Ecto neural progenitor cell (in vitro differentiated cells): ENCODE measurements around the gene MAPK1.
"Not testable (repeated sequence)": the region's sequence is repeated elsewhere in the genome, so short reads cannot be mapped to it uniquely, and the experiment has no call there.

Source experiments
- DNase-seq: peaks from one replicate; pipeline ENCODE4 v3.0.0-alpha.2; 2018; ENCODE audit warnings: low spot score

MAPK1 gene

DNA sequence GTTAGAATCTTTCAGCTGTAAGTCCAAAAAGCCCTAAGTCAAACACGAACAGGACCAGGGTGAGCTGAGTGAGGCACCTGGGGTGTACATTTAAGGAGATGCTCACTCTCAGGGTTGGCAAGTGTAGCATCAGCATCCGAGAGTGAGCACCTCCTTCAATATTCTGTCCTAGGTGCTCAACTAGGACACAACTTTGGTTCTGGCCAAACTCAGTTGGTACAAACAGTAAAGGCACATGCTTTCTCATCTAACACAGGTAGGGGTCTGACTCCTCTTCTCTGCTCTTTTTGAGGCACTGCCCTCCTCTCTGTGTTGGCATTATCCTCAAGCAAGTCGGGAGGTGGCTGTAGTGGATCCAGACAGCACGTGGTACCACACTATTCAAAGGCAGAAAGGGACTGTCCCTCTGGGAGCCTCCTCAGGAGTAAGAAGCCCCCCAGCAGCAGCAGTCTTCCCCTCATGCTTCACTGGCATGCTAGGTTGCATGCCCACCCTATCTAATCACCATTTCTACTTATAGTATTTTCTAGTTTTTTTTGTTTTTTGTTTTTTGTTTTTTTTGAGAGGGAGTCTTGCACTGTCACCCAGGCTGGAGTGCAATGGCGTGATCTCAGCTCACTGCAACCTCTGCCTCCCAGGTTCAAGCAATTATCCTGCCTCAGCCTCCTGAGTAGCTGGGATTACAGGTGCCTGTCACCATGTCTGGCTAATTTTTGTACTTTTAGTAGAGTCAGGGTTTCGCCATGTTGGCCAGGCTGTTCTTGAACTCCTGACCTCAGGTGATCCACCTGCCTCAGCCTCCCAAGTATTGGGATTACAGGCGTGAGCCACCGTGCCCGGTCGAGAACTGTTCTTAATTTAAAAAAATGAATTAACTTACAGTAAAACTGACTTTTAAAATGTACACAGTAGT is 14.7 kb upstream of the MAPK1 start:
- DNase-seq = no peak

DNA sequence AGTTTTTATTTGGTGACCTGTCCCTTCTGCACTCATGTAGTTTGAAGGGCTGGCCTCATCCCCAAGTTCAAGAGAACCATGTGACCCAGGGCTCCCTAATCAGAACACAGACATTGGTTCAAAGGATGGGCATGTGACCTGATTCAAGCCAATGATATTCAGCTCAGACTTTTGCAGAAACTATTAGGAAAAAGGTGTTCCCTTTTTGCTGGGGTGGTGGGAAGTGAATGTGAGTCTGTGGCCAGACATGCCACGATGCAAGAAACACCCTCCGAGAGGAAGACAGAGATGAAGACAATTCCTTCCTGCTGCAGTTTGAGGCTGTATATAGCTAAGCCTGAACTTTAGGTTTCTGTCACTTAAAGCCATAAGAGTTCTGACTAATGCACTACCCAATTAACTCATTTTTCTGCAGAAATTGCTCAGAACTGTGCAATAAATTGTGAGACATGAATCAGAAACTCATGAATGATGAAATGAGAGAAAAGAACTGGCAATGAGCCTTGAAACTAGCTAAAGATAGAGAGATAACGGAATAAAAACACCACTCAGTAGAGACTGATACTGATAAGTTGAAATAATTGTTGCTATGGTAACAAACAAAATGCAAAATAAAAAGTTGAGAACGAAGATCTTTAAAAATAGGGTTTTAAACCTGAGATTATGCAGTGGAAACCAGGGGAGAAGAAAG is 9.2 kb upstream of the MAPK1 start:
- DNase-seq = no peak

DNA sequence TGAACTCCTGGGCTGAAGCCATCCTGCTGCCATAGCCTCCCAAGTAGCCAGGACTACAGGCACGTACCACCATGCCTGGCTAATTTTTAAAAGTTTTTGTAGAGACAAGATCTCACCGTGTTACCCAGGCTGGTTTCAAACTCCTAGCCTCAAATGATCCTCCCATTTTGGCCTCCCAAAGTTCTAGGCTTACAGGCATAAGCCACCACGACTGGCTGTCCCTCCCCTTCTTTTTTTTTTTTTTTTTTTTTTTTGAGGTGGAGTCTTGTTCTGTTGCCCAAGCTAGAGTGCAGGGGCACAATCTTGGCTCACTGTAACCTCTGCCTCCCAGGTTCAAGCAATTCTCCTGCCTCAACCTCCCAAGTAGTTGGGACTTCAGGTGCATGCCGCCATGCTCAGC is 7.5 kb upstream of the MAPK1 start:
- not testable (repeated sequence) for DNase-seq

DNA sequence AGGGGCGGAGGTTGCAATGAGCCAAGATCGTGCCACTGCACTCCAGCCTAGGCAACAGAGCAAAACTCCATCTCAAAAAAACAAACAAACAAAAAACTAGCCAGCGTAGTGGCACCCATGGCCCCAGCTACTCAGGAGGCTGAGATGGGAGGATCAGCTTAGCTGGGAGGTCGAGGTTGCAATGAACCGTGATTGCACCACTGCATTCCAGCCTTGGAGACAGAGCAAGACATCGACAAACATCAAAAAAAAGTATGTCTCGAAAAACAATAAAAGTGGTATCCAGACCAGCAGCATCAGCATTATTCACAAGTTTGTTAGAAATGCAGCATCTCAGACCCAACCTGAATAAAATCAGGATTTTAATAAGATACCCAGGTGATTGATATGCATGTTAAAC is 6.2 kb upstream of the MAPK1 start:
- DNase-seq = no peak

DNA sequence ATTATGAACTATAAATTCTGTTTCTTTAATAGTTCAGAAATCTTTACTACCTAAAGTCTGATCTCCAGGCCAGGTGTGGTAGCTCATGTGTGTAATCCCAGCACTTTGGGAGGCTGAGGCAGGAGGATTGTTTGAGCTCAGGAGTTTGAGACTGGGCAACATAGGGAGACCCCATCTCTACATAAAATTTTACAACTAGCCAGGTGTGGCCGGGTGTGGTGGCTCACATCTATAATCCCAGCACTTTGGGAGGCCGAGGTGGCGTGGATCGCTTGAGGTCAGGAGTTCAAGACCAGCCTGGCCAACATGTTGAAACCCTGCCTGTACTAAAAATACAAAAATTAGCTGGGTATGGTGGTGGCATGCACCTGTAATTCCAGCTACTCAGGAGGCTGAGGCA is 5.3 kb upstream of the MAPK1 start:
- DNase-seq = not testable (repeated sequence)

DNA sequence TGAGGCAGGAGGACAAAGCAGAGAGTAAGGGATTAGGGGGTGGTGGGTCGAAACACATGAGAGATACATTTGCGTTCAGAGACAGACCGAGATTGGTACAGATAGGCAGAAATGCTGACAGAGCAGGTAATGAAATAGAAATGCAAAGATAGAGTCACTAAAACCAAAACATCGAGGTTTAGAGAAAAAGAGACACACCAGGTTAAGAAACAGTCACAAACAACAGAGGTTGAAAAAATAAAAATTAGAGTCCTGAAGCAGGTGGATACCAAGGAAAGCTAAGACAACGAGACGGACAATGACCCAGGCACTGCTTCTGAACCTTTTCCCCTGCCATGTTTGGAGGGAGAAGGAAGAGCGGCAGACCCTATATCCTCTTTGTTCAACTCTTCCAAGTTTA is 1.2 kb upstream of the MAPK1 start:
- DNase-seq = no peak

DNA sequence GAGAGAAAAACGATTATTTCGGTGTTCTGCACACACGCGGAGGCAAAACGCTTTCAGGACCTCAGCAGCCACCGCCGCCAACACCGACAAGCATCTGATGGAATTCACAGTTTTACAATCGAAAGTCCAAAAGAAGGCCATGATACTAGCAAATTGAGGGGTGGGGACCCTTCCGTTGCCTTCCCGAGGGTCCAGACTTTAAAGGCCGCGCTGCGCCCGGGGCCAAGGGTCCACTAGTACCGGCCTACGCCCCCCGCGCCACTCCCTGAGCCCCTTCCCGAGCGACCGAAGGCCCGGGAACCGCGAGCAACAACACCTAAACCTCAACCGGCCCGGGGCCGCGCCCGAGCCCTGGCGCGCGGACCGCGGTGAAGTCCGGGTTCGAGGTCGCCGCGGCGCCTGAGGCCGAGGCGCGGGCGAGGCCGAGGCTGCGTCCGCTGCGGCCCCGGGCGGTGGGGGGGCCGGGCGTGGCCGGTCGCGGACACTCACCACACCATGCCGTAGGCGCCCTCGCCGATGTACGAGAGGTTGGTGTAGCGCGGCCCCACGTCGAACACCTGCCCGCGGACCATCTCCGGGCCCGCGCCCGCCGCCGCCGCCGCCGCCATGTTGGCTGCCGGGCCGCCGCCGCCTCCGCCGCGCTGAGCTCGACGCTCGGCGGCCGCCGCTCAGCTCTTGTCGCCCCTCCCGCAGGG is 465 bp downstream of the MAPK1 start:
- DNase-seq = no peak

DNA sequence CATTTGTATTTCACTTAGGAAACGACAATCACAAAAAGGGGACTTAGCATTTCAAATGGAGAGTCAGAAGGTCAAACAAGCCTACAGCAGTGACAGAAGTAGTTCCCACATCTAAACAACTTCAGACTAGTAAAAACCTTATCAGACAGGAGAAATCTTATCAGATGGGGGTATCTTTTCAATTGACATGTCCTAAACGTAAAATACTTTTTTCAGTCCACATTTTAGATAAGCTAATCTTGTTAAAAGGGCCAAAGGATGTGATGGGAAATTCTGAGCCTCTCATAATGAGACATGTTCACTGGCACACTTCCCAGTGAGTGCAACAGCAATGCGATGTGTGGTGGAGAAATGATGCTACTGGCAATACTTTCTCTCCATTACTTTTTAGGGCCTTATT is 2.4 kb downstream of the MAPK1 start:
- DNase-seq = no peak

DNA sequence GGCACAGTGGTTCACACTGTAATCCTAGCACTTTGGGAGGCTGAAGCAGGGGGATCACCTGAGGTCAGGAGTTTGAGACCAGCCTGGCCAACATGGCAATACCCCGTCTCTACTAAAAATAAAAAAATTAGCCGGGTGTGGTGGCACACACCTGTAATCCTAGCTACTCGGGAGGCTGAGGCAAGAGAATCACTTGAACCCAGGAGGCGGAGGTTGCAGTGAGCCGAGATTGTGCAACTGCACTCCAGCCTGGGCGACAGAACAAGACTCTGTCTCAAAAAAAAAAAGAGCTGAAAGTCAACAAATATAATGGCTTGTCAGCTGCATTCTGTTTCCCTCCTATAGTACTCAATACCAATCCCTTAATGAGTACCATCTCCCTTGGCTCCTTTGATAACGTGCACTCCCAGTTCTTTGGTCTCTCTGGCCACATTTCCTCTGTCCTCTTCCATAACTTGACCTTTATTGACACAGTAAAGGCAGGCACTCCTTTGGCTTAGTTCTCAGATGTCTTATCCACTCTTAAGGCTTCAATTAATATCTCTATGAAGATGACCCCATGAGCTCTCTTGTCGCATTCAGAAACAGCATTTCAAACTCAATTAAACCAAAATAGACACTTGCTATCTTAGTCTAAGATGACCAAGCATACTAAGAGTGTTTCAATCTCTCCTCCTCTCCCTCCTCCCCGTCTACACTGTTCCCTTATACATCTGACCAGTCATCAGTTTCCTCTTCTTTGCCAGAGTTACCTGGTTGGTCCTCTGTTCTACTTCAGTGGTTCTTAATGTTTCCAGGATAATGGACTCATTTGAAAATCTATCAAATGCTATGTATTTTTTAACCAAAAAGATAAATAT is 4.8 kb downstream of the MAPK1 start:
- DNase-seq = no peak

DNA sequence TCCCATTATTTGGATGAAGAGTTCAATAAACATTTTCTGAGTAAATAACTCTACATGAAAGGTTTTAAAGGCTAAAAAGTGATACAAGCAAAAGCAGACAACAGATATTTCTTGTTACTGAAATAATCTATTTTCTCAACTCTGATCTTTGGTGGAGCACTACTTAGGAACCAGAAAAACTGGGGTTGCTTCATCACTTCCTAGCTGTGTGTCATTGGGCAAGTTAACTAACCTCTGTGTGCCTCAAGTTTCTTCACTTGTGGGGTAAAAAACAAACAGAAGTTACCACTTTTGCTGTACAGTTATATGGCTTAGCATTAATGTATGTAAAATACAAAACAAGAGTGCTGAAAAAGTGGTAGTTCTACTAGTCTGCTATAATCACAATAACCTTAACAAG is 5.6 kb downstream of the MAPK1 start:
- DNase-seq = no peak

DNA sequence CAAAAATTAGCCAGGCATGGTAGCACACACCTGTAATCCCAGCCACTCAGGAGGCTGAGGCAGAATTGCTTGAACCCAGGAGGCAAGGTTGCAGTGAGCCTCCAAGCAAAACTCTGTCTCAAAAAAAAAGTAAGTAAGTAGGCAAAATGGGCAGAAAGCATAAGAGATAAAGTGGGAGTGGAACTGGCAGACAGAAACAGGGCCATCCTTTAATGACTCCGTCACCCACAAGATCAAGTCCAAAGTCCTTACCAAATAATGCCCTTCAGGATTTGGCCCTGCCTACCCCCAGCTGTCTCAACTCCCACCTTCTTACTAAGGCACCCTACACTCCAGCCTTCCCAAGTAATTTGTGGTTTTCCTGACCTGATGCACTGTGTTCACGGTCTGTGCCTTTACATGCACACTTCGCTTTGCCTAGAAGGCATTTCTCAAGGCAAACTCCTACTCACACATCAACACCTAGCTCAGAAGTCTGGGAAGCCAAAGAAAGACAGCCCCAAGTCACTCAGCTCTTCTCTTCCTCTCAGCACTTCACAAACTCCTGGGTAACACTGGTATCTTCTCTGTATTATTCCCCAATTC is 6.1 kb downstream of the MAPK1 start:
- DNase-seq = no peak

DNA sequence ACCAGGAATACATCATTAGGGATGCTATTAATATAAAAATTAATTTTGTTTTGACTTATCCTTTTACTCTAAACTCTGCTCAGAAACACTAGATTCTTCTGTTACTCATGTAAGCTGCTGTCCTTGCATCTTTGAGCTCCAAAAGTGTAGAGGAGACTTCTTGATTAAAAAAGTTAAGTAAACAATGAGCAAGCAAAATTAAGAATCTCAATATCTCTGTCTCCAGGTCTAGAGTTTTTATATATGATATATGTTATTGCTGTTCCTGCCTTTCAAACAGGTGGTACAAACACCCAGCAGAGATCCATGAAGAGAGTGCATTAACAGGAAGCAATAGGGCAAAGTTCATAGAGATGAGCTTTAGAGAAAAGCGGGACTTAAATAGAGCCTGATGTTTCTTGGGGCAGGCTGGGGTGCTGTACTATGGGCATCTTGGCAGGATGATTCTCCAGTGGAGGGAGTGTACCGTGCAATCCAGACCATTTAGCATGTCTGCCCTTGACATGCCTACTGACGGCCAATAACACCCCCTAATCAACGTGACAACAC is 6.9 kb downstream of the MAPK1 start:
- DNase-seq = no peak

DNA sequence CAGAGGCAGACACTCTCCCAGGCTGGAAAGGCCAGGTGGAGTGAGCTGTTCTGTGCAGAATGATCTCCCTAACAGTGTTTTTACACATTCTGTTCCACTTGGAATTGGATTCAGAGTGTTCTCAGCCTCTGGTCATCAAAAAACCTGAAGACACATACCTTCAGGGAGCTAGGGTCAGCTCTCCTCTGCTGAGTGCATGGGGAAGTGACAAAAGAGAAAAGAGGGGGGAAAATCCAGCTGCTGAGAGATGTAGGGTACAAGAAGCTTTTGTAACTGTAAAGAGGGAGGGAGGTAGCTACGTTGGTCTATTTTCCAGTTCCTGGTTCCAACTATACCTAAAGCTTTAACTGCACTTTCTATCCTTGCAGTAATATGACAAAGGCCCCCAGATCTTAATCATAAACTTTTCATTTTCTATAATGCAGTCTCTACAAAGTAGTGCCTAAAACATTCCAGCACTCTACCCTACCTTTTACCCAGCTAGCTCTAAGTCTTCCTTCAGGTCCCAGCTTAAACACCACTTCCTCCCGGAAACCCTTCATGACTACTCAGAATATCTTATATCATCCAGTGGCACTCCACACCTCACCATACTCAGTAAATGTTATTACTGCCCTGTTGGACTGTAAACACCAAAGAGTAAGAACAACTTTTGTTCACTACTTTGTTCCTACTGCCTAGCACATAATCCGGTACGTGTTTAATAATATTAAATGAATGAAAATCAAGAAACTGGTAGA is 9.2 kb downstream of the MAPK1 start:
- DNase-seq = no peak

DNA sequence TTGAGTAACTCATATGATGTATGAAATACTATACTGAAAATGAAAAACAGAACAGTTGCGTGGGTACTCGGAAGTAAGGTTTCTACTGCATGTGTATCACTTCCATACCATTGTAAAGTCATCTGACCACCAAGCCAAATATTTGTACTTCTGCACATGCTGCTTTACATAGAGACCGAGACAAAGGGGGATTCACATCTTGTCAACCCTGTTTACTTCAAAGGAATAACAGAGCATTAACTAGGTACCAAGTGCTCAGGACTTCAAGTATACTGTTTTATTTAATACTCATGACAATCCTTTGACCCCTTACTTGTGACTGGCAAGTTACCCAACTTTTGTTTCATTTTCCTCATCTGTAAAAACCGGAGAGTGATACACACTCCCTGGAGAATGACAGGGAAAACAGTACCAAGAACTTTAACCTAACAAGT is 9.9 kb downstream of the MAPK1 start:
- no peak for DNase-seq

DNA sequence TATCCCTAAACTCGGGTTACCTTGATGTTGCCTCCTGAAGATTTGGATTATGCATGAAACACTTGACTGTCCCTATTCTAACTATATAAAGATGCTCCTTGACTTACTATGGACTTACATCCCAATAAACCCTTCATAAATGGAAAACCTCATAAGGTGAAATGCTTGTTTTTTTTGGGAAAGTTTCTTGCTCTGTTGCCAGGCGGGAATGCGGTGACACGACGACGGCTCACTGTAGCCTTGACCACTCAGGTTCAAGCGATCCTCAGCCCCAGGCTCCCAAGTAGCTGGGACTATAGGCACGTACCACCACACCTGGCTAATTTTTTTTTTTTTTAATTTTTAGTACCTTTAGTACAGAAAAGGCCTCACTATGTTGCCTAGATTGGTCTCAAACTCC is 10.6 kb downstream of the MAPK1 start:
- DNase-seq = no peak

DNA sequence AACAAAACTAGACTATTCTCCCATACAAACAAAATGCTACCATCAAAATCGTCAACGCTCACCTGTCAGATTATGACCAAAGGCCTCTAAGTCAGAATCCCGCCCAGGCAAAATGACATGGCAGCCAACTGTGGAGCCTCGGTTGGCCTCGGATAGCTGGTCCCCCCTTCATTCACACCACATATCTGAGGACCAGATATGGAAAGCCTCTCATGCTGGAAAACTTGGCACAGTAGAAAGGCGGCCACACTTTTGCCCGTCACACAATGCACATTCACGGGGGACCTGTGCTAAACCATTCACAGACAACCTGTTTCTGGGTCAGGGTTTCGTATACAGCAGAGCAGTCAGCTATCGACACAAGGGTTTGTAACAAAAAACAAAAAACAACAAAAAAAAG is 11.2 kb downstream of the MAPK1 start:
- DNase-seq = no peak

DNA sequence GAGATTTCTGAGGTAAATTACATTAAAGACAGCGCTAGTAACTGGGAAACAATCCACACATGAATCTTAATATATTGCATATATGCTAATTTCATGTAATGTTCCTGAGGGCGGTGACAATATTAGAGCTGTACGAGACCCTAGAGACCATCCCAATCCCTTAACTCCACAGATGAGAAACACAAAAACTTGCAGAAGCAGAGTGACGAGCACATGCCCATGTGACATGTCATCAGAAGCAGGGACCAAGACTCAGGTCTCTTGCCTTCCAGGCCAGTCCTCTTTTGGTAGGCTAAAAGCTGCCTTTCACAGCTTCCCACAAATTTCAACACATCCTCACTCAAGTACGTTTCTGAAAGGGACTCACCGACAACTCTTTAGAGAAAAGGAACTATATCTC is 11.8 kb downstream of the MAPK1 start:
- no peak for DNase-seq

DNA sequence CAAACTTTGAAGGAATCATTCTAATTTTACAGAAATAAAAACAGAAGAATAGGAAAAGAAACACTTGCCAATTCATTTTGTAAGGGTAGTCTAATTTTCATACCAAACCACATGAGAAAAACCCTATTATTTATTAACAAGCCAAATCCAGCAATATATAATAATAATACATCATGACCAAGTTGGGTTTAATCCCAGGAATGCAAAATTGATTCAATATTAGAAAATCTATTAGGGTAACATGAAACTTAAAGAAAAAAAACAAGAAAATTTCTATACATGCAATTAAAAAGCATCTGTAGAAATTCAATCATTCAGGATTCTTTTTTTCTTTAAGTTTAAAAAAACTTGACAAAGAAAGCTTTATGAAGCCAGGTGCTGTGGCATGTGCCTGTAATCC is 16.8 kb downstream of the MAPK1 start:
- no peak for DNase-seq

DNA sequence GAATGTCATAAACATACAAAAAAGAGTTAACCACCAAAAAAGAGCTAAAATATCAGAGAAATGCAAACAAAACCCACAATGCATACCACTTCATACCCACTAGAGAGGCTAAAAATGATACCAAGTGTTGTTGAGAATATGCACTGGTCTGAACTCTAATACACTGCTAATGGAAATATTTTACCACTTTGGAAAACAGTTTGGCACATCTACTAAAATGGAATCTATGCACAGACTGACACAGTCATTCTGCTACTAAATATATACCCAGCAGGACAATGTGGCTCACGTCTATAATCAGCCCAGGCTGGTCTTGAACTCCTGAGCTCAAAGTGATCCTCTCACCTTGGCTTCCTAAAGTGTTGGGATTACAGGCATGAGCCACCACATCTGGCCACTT is 18.0 kb downstream of the MAPK1 start:
- no peak for DNase-seq

DNA sequence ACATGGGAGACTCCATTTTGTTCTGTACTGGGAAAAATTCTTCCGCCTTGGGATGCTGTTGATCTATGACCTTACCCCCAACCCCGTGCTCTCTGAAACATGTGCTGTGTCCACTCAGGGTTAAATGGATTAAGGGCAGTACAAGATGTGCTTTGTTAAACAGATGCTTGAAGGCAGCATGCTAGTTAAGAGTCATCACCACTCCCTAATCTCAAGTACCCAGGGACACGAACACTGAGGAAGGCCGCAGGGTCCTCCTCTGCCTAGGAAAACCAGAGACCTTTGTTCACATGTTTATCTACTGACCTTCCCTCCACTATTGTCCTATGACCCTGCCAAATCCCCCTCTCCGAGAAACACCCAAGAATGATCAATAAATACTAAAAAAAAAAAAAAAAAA is 19.4 kb downstream of the MAPK1 start:
- not testable (repeated sequence) for DNase-seq
